SK-N-SH treated with all-trans-retinoic acid at 6 μM for 48 hours (cell line): Measurements from ENCODE around the gene ANLN.

ENCODE experiments used
- ATAC-seq: fragments of 200-7000 bp; cut with Tn5 transposase; 3 replicates; pipeline ENCODE4 v1.9.1; 2020; ENCODE audit warnings: mild to moderate bottlenecking, moderate library complexity
- BACH2 ChIP-seq: fragments of 250-450 bp; sonication (Bioruptor Pico); IDR thresholded peaks from 2 replicates; pipeline ENCODE4 v1.9.0; 2021; ENCODE audit warnings: mild to moderate bottlenecking, borderline replicate concordance
- CSDC2 ChIP-seq: fragments of 250-450 bp; sonication (Bioruptor Pico); IDR thresholded peaks from 2 replicates; pipeline ENCODE4 v1.5.0; 2020; ENCODE audit warnings: mild to moderate bottlenecking, moderate library complexity
- ESRRG ChIP-seq: fragments of 250-450 bp; sonication (Bioruptor Pico); IDR thresholded peaks from 2 replicates; pipeline ENCODE4 v1.6.1; 2021; ENCODE audit warnings: mild to moderate bottlenecking
- GLIS3 ChIP-seq: fragments of 250-450 bp; sonication (Bioruptor Pico); IDR thresholded peaks from 2 replicates; pipeline ENCODE4 v1.5.0; 2020; ENCODE audit warnings: mild to moderate bottlenecking, moderate library complexity
- ISL1 ChIP-seq: fragments of 250-450 bp; sonication (Bioruptor Pico); IDR thresholded peaks from 2 replicates; pipeline ENCODE4 v2.1.2; 2022; ENCODE audit warnings: mild to moderate bottlenecking, moderate library complexity
- OSR1 ChIP-seq: fragments of 250-450 bp; sonication (Bioruptor Pico); IDR thresholded peaks from 2 replicates; pipeline ENCODE4 v1.8.0; 2022; ENCODE audit warnings: moderate library complexity, mild to moderate bottlenecking, inconsistent platforms
- PPARA ChIP-seq: fragments of 250-450 bp; sonication (Bioruptor Pico); IDR thresholded peaks from 2 replicates; pipeline ENCODE4 v1.5.0; 2020; ENCODE audit warnings: mild to moderate bottlenecking, borderline replicate concordance
- RARB ChIP-seq: fragments of 250-450 bp; sonication (Bioruptor Pico); IDR thresholded peaks from 2 replicates; pipeline ENCODE4 v1.8.0; 2021; ENCODE audit warnings: mild to moderate bottlenecking, moderate library complexity
- SNAI2 ChIP-seq: fragments of 250-450 bp; sonication (Bioruptor Pico); IDR thresholded peaks from 2 replicates; pipeline ENCODE4 v1.5.0; 2020; ENCODE audit warnings: mild to moderate bottlenecking, moderate library complexity
- TCF4 ChIP-seq: fragments of 250-450 bp; sonication (Bioruptor Pico); IDR thresholded peaks from 2 replicates; pipeline ENCODE4 v1.8.0; 2021; ENCODE audit warnings: mild to moderate bottlenecking, moderate library complexity, borderline replicate concordance
- ZFP3 ChIP-seq: fragments of 250-450 bp; sonication (Bioruptor Pico); IDR thresholded peaks from 2 replicates; pipeline ENCODE4 v1.5.0; 2020; ENCODE audit warnings: mild to moderate bottlenecking, moderate library complexity
- ZFP30 ChIP-seq: fragments of 450-650 bp; formaldehyde crosslinking; IDR thresholded peaks from 2 replicates; pipeline ENCODE4 v1.5.0; 2022; ENCODE audit warnings: mild to moderate bottlenecking, moderate library complexity
- ZNF565 ChIP-seq: fragments of 450-650 bp; formaldehyde crosslinking; conservative IDR thresholded peaks from 2 replicates; pipeline ENCODE4 v1.5.0; 2020; ENCODE audit warnings: low read depth, mild to moderate bottlenecking, moderate library complexity
- ZNF70 ChIP-seq: fragments of 450-650 bp; formaldehyde crosslinking; IDR thresholded peaks from 2 replicates; pipeline ENCODE4 v1.5.0; 2020; ENCODE audit warnings: mild to moderate bottlenecking, moderate library complexity
- ZNF8 ChIP-seq: fragments of 450-650 bp; formaldehyde crosslinking; IDR thresholded peaks from 2 replicates; pipeline ENCODE4 v1.5.0; 2020; ENCODE audit warnings: mild to moderate bottlenecking, moderate library complexity
- TF ChIP-seq, protein P1 (sequence below): fragments of 250-450 bp; sonication (Bioruptor Pico); IDR thresholded peaks from 2 replicates; pipeline ENCODE4 v1.5.1; 2020; ENCODE audit warnings: low read depth, mild to moderate bottlenecking, moderate library complexity
- TF ChIP-seq, protein P2 (sequence below): fragments of 250-450 bp; sonication (Bioruptor Pico); IDR thresholded peaks from 2 replicates; pipeline ENCODE4 v1.5.1; 2021; ENCODE audit warnings: mild to moderate bottlenecking, moderate library complexity
- TF ChIP-seq, protein P3 (sequence below): fragments of 250-450 bp; sonication (Bioruptor Pico); IDR thresholded peaks from 2 replicates; pipeline ENCODE4 v1.8.0; 2021; ENCODE audit warnings: low read depth, mild to moderate bottlenecking, moderate library complexity, borderline replicate concordance
- TF ChIP-seq, protein P4 (sequence below): fragments of 250-450 bp; sonication (Bioruptor Pico); IDR thresholded peaks from 2 replicates; pipeline ENCODE4 v1.5.0; 2020; ENCODE audit warnings: mild to moderate bottlenecking, moderate library complexity

Gene ANLN

DNA sequence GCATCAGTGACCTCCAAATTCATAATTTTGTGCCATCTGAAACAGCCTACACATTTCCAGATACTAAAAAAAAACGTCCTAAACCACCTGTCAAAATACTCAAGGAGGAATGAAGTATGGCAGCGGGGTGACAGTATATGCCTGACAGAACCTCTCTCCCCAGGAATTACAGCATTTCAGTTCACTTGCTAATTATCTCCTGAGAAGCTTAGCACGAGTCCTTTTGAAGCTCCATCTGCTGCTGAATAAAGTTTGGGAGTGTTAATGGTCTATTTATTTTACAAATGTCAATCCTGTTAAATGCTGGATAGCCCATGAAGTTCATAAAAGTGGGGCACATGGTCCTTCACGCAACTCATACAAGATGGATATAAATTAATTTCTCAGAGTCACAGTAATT lies 29.4 kb upstream of the ANLN start:
- TF ChIP-seq ZNF70 (no peak), CSDC2 (CRISPR knock-in tag) (no peak), ZNF565 (CRISPR knock-in tag) (no peak), RARB (CRISPR knock-in tag) (no peak), TCF4 (no peak), ZFP3 (CRISPR knock-in tag) (no peak), BACH2 (no peak), GLIS3 (no peak), ESRRG (no peak), ZFP30 (CRISPR knock-in tag) (no peak)
- ATAC-seq = no peak

DNA sequence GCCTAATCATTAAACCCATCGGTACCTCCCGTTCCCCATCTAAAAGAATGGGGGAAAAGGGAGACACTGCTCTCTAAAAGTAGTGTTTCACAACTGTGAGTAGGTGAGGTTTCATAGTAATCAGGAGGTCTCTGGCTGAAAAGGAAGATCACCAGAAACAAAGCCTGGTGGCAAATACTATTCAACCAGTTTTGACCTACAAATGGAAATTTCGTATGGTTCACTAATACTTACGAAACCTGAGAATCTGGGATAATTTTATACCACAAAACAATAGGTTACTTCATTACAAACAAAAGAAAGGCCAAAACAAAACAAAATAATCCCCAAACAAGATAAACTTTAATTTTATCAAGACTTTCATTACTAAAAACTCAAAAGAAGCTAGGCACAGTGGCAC lies 28.4 kb upstream of the ANLN start:
- TF ChIP-seq ZNF70 (no peak), GLIS3 (no peak), CSDC2 (CRISPR knock-in tag) (no peak), ZNF565 (CRISPR knock-in tag) (no peak), SNAI2 (CRISPR knock-in tag) (no peak), ESRRG (no peak), PPARA (no peak), ZFP3 (CRISPR knock-in tag) (no peak), ISL1 (no peak), ZFP30 (CRISPR knock-in tag) (no peak), ZNF8 (CRISPR knock-in tag) (no peak)
- TF ChIP-seq, protein P1, sequence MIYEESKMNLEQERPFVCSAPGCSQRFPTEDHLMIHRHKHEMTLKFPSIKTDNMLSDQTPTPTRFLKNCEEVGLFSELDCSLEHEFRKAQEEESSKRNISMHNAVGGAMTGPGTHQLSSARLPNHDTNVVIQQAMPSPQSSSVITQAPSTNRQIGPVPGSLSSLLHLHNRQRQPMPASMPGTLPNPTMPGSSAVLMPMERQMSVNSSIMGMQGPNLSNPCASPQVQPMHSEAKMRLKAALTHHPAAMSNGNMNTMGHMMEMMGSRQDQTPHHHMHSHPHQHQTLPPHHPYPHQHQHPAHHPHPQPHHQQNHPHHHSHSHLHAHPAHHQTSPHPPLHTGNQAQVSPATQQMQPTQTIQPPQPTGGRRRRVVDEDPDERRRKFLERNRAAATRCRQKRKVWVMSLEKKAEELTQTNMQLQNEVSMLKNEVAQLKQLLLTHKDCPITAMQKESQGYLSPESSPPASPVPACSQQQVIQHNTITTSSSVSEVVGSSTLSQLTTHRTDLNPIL (CRISPR knock-in tag) = no peak
- TF ChIP-seq, protein P2, sequence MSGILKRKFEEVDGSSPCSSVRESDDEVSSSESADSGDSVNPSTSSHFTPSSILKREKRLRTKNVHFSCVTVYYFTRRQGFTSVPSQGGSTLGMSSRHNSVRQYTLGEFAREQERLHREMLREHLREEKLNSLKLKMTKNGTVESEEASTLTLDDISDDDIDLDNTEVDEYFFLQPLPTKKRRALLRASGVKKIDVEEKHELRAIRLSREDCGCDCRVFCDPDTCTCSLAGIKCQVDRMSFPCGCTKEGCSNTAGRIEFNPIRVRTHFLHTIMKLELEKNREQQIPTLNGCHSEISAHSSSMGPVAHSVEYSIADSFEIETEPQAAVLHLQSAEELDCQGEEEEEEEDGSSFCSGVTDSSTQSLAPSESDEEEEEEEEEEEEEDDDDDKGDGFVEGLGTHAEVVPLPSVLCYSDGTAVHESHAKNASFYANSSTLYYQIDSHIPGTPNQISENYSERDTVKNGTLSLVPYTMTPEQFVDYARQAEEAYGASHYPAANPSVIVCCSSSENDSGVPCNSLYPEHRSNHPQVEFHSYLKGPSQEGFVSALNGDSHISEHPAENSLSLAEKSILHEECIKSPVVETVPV = no peak
- TF ChIP-seq, protein P3, sequence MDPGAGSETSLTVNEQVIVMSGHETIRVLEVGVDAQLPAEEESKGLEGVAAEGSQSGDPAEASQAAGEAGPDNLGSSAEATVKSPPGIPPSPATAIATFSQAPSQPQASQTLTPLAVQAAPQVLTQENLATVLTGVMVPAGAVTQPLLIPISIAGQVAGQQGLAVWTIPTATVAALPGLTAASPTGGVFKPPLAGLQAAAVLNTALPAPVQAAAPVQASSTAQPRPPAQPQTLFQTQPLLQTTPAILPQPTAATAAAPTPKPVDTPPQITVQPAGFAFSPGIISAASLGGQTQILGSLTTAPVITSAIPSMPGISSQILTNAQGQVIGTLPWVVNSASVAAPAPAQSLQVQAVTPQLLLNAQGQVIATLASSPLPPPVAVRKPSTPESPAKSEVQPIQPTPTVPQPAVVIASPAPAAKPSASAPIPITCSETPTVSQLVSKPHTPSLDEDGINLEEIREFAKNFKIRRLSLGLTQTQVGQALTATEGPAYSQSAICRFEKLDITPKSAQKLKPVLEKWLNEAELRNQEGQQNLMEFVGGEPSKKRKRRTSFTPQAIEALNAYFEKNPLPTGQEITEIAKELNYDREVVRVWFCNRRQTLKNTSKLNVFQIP (CRISPR knock-in tag) = no peak
- no peak for ATAC-seq

DNA sequence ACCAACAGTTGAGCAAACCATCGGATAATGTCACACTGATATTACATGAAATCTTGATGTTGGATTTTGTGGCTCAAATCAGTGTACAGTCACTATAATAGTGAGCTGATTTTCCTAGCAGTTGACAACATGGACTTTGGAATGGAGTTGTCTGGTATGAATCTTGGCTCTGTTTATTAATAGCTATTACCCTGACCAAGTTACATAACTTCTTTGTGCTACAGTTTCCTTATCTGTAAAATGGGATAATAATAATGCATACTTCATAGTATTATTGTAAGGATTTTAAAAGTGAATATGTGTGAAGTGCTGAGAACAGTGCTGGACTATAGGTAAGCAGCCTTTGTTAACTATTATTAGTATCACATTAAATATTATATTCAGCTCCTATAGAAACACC lies 26.1 kb upstream of the ANLN start:
- ATAC-seq = no peak
- TF ChIP-seq CSDC2 (CRISPR knock-in tag) (no peak), RARB (CRISPR knock-in tag) (no peak), ZFP3 (CRISPR knock-in tag) (no peak), BACH2 (no peak)
- TF ChIP-seq, protein P4, sequence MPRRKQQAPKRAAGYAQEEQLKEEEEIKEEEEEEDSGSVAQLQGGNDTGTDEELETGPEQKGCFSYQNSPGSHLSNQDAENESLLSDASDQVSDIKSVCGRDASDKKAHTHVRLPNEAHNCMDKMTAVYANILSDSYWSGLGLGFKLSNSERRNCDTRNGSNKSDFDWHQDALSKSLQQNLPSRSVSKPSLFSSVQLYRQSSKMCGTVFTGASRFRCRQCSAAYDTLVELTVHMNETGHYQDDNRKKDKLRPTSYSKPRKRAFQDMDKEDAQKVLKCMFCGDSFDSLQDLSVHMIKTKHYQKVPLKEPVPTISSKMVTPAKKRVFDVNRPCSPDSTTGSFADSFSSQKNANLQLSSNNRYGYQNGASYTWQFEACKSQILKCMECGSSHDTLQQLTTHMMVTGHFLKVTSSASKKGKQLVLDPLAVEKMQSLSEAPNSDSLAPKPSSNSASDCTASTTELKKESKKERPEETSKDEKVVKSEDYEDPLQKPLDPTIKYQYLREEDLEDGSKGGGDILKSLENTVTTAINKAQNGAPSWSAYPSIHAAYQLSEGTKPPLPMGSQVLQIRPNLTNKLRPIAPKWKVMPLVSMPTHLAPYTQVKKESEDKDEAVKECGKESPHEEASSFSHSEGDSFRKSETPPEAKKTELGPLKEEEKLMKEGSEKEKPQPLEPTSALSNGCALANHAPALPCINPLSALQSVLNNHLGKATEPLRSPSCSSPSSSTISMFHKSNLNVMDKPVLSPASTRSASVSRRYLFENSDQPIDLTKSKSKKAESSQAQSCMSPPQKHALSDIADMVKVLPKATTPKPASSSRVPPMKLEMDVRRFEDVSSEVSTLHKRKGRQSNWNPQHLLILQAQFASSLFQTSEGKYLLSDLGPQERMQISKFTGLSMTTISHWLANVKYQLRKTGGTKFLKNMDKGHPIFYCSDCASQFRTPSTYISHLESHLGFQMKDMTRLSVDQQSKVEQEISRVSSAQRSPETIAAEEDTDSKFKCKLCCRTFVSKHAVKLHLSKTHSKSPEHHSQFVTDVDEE (CRISPR knock-in tag) = no peak

DNA sequence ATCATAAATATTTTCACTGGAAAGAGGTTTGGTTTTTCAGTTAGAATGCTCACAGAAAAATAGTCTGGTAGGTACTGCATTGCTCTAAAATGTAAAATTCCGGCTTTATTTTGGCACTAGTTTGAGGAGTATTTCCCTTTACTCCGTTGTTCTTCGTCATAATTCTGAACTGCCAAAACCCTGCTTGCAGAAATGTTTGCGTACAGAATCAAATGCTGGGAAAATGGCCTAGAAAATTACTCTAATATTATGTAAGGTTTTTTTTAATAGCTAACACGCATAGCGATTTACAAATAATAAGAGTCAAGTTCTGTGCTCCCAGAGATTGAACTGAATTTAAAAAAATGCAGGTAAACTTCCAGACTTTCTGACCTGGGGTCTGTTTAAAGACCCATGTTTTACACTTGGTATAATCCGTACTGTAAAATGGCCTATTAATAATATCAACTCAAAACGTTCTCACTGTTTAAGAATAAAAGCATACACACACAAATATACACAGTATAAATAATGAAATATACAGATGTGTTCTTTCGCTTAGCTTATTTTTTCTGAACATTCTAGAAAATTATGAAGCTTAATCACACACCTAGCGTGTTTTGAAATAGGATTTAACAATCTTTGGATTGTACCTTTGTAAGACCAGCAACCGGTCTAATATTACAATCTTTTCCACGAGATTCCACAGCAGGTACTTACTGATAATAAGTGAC lies 23.5 kb upstream of the ANLN start:
- no peak for TF ChIP-seq OSR1 (CRISPR knock-in tag)
- no peak for TF ChIP-seq BACH2
- no peak for ATAC-seq

DNA sequence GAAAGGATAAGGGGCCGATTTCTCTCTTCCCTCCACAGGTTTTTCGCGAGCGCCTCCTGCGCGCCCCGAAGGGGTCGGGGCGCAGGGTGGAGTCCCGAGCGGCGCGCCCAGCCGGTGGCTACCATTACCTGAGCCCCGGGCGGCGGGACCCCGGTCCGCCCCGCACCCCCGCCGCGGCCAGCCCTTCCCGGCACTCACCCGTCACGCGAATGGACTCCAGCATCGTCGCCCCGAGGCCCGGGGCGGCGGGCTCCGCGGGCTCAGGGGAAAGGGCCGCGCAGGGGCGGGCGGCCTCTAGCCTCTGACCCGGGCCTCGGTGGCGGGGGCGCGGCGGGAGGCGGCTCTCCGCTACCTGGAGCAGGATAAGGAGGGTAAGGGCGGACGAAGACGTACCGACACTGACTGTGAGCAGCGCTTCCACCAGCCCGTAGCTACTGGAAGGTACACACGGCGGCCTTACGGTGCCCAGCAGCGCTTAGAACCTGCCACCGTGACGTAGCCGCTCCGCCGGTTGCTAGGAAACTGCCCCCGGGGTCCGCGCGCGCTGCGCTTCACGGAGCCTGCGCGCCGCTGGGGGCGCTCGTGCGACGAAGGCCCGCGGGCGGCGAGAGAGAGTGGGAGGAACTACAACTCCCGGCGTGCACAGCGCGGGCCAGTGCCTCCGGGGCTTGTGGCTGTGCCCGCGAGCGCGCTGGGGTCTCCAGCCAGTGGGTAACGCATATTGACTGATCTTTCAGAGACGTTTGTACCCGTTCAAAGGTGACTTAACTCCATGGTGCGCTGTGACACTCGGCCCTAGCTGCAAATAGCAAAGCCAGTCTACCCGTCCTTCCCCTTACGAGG lies 22.7 kb upstream of the ANLN start:
- peak; percentile 64; the same call in 1 of the 2 replicates for TF ChIP-seq ZFP3 (CRISPR knock-in tag)
- 0 out of 2 replicates have a peak, but pooled peaks have one; percentile 35 for TF ChIP-seq ZNF70
- TF ChIP-seq BACH2 = no peak
- TF ChIP-seq TCF4 = no peak
- no peak for TF ChIP-seq RARB (CRISPR knock-in tag)
- 0 out of 2 replicates have a peak, but pooled peaks have one; percentile 19 for TF ChIP-seq ZNF8 (CRISPR knock-in tag)
- TF ChIP-seq, protein P4 (CRISPR knock-in tag) = peak; percentile 68; the same call in 1 of the 2 replicates
- peak; percentile 97 for ATAC-seq
